DOHH2 (cell line): ENCODE data around the gene TOMM22.

Source experiments
- CTCF ChIP-seq: fragments of 200-600 bp; sonication (generic); IDR thresholded peaks from one replicate; pipeline ENCODE4 v1.5.1; 2014; ENCODE audit warnings: antibody characterized with exemption, mild to moderate bottlenecking, low read depth, low read length; ENCODE audit not compliant: poor library complexity, severe bottlenecking
- EZH2phosphoT487 ChIP-seq: fragments of 200-600 bp; sonication (generic); IDR thresholded peaks from 2 replicates; pipeline ENCODE4 v1.6.1; 2017; ENCODE audit warnings: borderline replicate concordance, mild to moderate bottlenecking, antibody characterized with exemption, low read length, moderate library complexity, mixed read lengths

- no peak for TF ChIP-seq CTCF
- TF ChIP-seq EZH2phosphoT487: no peak
Measured at GRCh38 chr22:38698407-38699094, 16.8 kb downstream of the TOMM22 start.
